Measurements from ENCODE around the gene HDAC11.

DNA sequence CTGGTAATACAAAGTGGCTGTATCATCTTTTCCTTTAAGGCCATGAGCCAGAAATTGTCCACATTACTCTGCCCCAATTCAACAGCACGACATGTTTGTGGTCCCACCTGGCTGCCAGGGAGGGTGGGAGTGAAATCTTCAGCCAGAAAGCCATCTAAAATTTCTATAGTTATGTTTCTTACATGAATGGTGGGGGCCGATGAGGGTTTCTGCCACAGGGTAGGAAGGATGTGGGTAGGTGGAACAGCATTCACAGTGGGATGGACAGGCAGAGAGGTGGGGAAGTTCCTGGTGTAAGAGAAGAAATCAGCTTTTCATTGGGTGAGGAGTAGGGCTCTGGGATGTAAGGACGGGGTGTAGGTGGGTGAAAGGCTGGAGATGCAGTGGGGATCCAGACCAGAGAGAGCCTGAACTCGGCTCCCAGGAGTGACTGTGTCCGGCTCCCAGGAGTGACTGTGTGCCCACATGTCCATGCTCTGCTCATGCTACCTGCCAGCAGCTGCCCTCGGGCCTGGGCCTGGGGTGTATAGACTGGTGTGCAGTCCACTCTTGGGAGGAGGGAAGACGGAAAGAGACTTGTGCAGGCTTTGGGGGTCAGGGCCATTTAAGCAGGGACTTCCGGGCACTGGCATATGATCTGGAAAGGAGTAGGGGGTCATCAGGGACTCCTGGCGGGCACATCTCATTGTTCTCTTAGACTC, 65.0 kb downstream of the HDAC11 start:
- TF ChIP-seq EZH2phosphoT487 (IDR thresholded peaks at IDR 0.05; ENCODE audit: low read depth) = no peak
- TF ChIP-seq, protein P1, sequence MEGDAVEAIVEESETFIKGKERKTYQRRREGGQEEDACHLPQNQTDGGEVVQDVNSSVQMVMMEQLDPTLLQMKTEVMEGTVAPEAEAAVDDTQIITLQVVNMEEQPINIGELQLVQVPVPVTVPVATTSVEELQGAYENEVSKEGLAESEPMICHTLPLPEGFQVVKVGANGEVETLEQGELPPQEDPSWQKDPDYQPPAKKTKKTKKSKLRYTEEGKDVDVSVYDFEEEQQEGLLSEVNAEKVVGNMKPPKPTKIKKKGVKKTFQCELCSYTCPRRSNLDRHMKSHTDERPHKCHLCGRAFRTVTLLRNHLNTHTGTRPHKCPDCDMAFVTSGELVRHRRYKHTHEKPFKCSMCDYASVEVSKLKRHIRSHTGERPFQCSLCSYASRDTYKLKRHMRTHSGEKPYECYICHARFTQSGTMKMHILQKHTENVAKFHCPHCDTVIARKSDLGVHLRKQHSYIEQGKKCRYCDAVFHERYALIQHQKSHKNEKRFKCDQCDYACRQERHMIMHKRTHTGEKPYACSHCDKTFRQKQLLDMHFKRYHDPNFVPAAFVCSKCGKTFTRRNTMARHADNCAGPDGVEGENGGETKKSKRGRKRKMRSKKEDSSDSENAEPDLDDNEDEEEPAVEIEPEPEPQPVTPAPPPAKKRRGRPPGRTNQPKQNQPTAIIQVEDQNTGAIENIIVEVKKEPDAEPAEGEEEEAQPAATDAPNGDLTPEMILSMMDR (IDR thresholded peaks at IDR 0.05; ENCODE audit: low read depth, low read length) = no peak

All from OCI-LY3 (cell line).